GM20000 (cell line): ENCODE data around the gene IRX4.
"Not testable (repeated sequence)": the region's sequence is repeated elsewhere in the genome, so short reads cannot be mapped to it uniquely, and the experiment has no call there.

Source experiments
- DNase-seq: peaks from one replicate; pipeline ENCODE4 v3.0.0; 2012; ENCODE audit warnings: low spot score
- CTCF ChIP-seq: IDR thresholded peaks from 2 replicates; pipeline ENCODE4 v1.5.1; 2012; ENCODE audit warnings: mild to moderate bottlenecking, control low read depth; ENCODE audit errors: extremely low read depth, missing control alignments

The IRX4 gene

DNA sequence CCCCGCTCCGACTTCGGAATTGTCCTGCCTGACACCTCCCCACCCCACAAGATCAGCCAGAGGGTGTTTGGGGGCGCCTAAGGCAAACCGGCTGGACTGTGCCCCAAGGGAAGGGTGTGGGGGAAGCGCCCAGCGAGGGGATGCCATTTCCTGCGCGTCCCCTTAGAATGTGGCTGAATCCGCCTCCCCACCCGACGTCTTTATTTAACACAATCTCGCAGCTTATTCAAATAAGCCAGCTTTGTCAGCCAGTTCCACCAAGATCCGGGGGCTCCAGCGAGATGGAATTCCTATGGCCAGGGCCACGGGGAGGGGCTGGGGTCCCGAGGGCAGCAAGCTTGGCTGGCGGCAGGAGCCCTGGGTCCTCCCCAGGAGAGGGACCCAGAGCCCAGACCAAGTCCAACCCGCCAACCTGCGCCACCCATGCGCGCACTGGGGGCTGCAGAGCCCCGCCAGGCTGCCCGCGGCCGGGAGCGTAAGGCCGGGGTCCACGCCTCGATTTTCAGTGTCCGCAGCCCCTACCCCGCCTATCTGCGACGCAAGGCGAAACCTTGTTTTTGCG, 7.4 kb downstream of the IRX4 start:
- DNase-seq: no peak
- TF ChIP-seq CTCF: no peak

DNA sequence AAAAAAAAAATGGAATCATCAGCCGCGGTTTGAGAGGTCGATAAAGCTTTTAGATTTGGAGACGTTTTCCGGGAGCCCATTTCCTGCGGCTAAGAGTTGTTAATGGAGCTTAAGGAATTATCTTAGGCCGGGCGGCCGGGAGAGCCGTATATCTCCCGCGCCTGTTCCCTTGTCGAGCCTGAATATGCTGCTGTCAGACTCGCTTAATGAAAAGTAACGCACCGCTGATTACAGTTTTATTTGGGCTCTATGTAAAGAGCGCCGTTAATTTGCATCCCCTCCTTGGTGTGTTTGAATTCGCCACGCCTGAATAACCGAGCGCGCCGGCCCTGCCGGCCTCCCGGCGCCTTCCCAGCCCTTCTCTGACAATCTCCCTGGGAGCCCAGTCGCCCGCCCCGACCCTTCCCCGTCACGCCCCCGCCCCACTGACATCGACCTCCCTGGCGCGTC, 7.9 kb downstream of the IRX4 start:
- DNase-seq: no peak
- TF ChIP-seq CTCF: no peak

DNA sequence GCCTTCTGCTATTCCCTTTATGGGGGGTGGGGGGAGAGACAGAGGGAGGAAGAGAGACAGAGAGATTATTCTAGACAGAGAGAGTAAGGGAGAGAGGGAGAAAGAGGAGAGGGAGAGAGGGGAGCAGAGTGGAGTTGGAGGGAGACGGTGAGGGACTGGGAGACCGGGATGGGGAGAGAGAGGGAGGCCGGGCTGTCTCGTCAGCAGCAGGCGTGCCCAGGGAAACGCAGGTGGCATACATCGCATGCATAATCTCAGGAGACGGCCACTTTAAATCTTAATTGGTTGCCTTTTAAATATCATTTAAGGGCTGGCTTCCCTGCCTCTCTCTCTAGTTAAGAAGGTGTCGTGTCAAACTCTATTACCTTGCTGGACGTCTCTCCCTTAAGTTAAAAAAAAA, 8.4 kb downstream of the IRX4 start:
- no peak for TF ChIP-seq CTCF
- DNase-seq: no peak

DNA sequence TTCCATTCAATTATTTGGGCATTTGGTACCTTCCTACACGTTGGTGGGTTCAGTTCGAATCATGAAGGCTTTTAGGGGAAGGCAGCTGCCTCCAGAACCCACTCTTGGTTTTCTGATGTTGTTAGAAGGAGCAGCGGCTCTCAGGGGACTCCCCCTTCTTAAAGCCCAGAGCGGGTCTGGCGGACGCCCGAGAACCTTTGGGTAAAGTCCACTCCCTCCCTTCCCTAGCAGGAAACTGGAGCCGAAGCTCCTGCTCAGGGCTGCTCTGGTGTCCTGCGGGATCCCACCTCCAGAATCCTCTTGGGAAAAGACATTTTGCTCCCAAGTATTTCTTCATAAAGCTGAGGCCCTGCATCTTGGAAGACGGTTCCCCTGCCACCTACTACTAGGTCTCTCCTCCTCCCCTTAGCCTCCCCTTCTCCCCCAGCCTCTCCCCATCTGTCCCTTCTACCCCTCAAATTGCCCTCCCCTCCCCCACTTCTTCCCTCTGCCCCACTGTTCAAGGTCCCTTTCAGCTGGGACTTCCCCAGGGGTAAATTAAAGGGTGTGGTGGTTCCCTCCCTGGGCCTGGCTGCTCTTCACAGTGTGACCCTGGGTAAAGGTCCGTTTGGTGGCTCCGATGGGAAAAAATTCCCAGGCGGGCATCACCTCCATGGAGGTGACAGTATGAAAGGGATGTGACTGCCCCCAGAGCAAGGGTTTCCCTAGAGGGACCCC, 9.3 kb downstream of the IRX4 start:
- no peak for DNase-seq
- no peak for TF ChIP-seq CTCF

GRCh38 chr5:1871441-1871840, 11.3 kb downstream of the IRX4 start:
- DNase-seq: no peak
- TF ChIP-seq CTCF: no peak

- not testable (repeated sequence) for DNase-seq
Measured at GRCh38 chr5:1870435-1871272, 12.1 kb downstream of the IRX4 start.

GRCh38 chr5:1868886-1869475, 13.7 kb downstream of the IRX4 start:
- no peak for TF ChIP-seq CTCF
- DNase-seq: no peak
